H9 (cell line): ENCODE data around the gene RIT2. TPM values are rescaled to one million over a fixed set of nuclear protein-coding genes. Genes with fewer than 3 reads are reported as not detected.

Source experiments
- DNase-seq: peaks from one replicate; pipeline ENCODE4 v3.0.0-alpha.2; 2017
- H2AFZ ChIP-seq: one replicate; pipeline ENCODE4 v1.6.1; 2013; ENCODE audit warnings: mild to moderate bottlenecking, low read length, control low read depth, moderate library complexity
- H2AK5ac ChIP-seq: 2 replicates; pipeline ENCODE4 v1.6.1; 2013; ENCODE audit warnings: low read length, control low read depth, mixed read lengths; ENCODE audit not compliant: insufficient read length
- H2BK120ac ChIP-seq: one replicate; pipeline ENCODE4 v1.6.1; 2013; ENCODE audit warnings: low read depth, mild to moderate bottlenecking, low read length, control low read depth, inconsistent platforms; ENCODE audit not compliant: poor library complexity, severe bottlenecking
- H2BK12ac ChIP-seq: 2 replicates; pipeline ENCODE4 v1.6.1; 2013; ENCODE audit warnings: low read length, control low read depth, mixed read lengths, low read depth; ENCODE audit not compliant: insufficient read length
- H2BK15ac ChIP-seq: 2 replicates; pipeline ENCODE4 v1.6.1; 2013; ENCODE audit warnings: low read depth, low read length, control low read depth
- H2BK20ac ChIP-seq: one replicate; pipeline ENCODE4 v1.6.1; 2013; ENCODE audit warnings: low read depth, mild to moderate bottlenecking, low read length, control low read depth, inconsistent platforms; ENCODE audit not compliant: poor library complexity, severe bottlenecking
- H2BK5ac ChIP-seq: 2 replicates; pipeline ENCODE4 v1.6.1; 2013; ENCODE audit warnings: low read length, control low read depth, mixed read lengths; ENCODE audit not compliant: insufficient read length
- H3K14ac ChIP-seq: 2 replicates; pipeline ENCODE4 v1.6.1; 2013; ENCODE audit warnings: low read length, control low read depth; ENCODE audit not compliant: insufficient read depth
- H3K18ac ChIP-seq: 2 replicates; pipeline ENCODE4 v1.6.1; 2013; ENCODE audit warnings: low read depth, mild to moderate bottlenecking, mixed read lengths, low read length, control low read depth; ENCODE audit not compliant: insufficient read length
- H3K23ac ChIP-seq: 2 replicates; pipeline ENCODE4 v1.6.1; 2013; ENCODE audit warnings: low read length, control low read depth, mixed read lengths, low read depth; ENCODE audit not compliant: insufficient read length
- H3K23me2 ChIP-seq: 2 replicates; pipeline ENCODE4 v1.6.1; 2013; ENCODE audit warnings: low read depth, mild to moderate bottlenecking, mixed read lengths, low read length, control low read depth; ENCODE audit not compliant: insufficient read length, poor library complexity, severe bottlenecking
- H3K27ac ChIP-seq: 2 replicates; pipeline ENCODE4 v1.5.1; 2013; ENCODE audit warnings: low read length, control low read depth, mixed read lengths, low read depth; ENCODE audit not compliant: insufficient read length
- H3K27me3 ChIP-seq: 2 replicates; pipeline ENCODE4 v1.6.1; 2013; ENCODE audit warnings: low read length, control low read depth, inconsistent platforms; ENCODE audit not compliant: insufficient read depth
- H3K4ac ChIP-seq: 2 replicates; pipeline ENCODE4 v1.6.1; 2013; ENCODE audit warnings: low read depth, mild to moderate bottlenecking, control low read depth, inconsistent platforms, low read length, moderate library complexity
- H3K4me1 ChIP-seq: 2 replicates; pipeline ENCODE4 v1.6.1; 2013; ENCODE audit warnings: low read length, control low read depth, inconsistent platforms; ENCODE audit not compliant: insufficient read depth
- H3K4me2 ChIP-seq: 2 replicates; pipeline ENCODE4 v1.6.1; 2013; ENCODE audit warnings: low read length, control low read depth, mixed read lengths; ENCODE audit not compliant: insufficient read length, insufficient read depth
- H3K56ac ChIP-seq: 2 replicates; pipeline ENCODE4 v1.6.1; 2013; ENCODE audit warnings: low read depth, mild to moderate bottlenecking, mixed read lengths, low read length, control low read depth; ENCODE audit not compliant: insufficient read length
- H3K79me1 ChIP-seq: 2 replicates; pipeline ENCODE4 v1.6.1; 2013; ENCODE audit warnings: low read depth, mild to moderate bottlenecking, moderate library complexity, low read length, control low read depth, inconsistent platforms; ENCODE audit not compliant: insufficient read depth, poor library complexity, severe bottlenecking
- H3K79me2 ChIP-seq: 2 replicates; pipeline ENCODE4 v1.6.1; 2013; ENCODE audit warnings: low read length, control low read depth, inconsistent platforms; ENCODE audit not compliant: insufficient read depth
- H3K9ac ChIP-seq: 2 replicates; pipeline ENCODE4 v1.6.1; 2013; ENCODE audit warnings: low read length, control low read depth, mixed read lengths; ENCODE audit not compliant: insufficient read length; ENCODE audit errors: extremely low read depth
- H3K9me3 ChIP-seq: one replicate; pipeline ENCODE4 v1.6.1; 2013; ENCODE audit warnings: low read depth, low read length, inconsistent platforms; ENCODE audit not compliant: control insufficient read depth
- H3T11ph ChIP-seq: one replicate; pipeline ENCODE4 v1.6.1; 2013; ENCODE audit warnings: mild to moderate bottlenecking, low read length, control low read depth, inconsistent platforms
- H4K20me1 ChIP-seq: one replicate; pipeline ENCODE4 v1.6.1; 2013; ENCODE audit not compliant: control insufficient read depth, insufficient read length, insufficient read depth
- H4K5ac ChIP-seq: 2 replicates; pipeline ENCODE4 v1.6.1; 2013; ENCODE audit warnings: low read depth, mild to moderate bottlenecking, mixed read lengths, low read length, control low read depth; ENCODE audit not compliant: insufficient read length
- H4K8ac ChIP-seq: replicated peaks from 2 replicates; pipeline ENCODE4 v1.6.1; 2013; ENCODE audit warnings: low read length, control low read depth, mixed read lengths, low read depth; ENCODE audit not compliant: insufficient read length
- H4K91ac ChIP-seq: 2 replicates; pipeline ENCODE4 v1.6.1; 2013; ENCODE audit warnings: low read depth, mild to moderate bottlenecking, moderate library complexity, mixed read lengths, low read length, control low read depth; ENCODE audit not compliant: insufficient read length
- H3K27ac Mint-ChIP-seq, 3 experiments: 2 replicates in 2 of 3; 3 replicates in 1 of 3; pipeline ENCODE4 v1.8.0; 2020 to 2021; ENCODE audit warnings: mixed read lengths in 3 of 3, mild to moderate bottlenecking in 1 of 3, moderate library complexity in 1 of 3
- H3K27me3 Mint-ChIP-seq: 2 replicates; pipeline ENCODE4 v1.8.0; 2021; ENCODE audit warnings: low read depth, mild to moderate bottlenecking, moderate library complexity, mixed read lengths
- H3K36me3 Mint-ChIP-seq, 3 experiments: 2 replicates in 2 of 3; 3 replicates in 1 of 3; pipeline ENCODE4 v1.8.0; 2020 to 2021; ENCODE audit warnings: low read depth in 3 of 3, mixed read lengths in 3 of 3; ENCODE audit not compliant: insufficient read depth in 1 of 3
- H3K4me1 Mint-ChIP-seq, 2 experiments: 2 replicates each; pipeline ENCODE4 v1.8.0; 2020; ENCODE audit warnings: mixed read lengths in 2 of 2
- H3K4me3 Mint-ChIP-seq, 2 experiments: 2 replicates in 1 of 2; 3 replicates in 1 of 2; pipeline ENCODE4 v1.8.0; 2020 to 2021; ENCODE audit warnings: mild to moderate bottlenecking in 2 of 2, mixed read lengths in 2 of 2, moderate library complexity in 1 of 2
- H3K9me3 Mint-ChIP-seq, 2 experiments: 2 replicates in 1 of 2; 3 replicates in 1 of 2; pipeline ENCODE4 v1.8.0; 2020; ENCODE audit warnings: mild to moderate bottlenecking in 2 of 2, mixed read lengths in 2 of 2, moderate library complexity in 1 of 2
- CTCF ChIP-seq: fragments of 200-600 bp; sonication (generic); conservative IDR thresholded peaks from 3 replicates; pipeline ENCODE4 v1.8.0; 2021; ENCODE audit warnings: antibody characterized with exemption, mild to moderate bottlenecking
- WGBS: extraction: QIAGEN DNeasy Blood & Tissue Kit; methylation state at CpG from one replicate; pipeline ENCODE4 v1.1.7; 2013; ENCODE audit warnings: missing lambda C conversion rate, low lambda C conversion rate, mixed read lengths; ENCODE audit not compliant: insufficient read length; ENCODE audit errors: extremely low coverage; 5-methylcytosine and 5-hydroxymethylcytosine counted together
- total RNA-seq: library from RNA; stranded (reverse); gene quantifications from 2 replicates; pipeline ENCODE4 v1.2.1, GENCODE V29; 2021

The RIT2 gene
- total RNA-seq, 1 experiment from 2014 or later: 1.2 TPM

- H4K5ac ChIP-seq: no peak overlapping the region
- H3K4me2 ChIP-seq: no peak overlapping the region
- no peaks in the 10 kb centered on the region for H3K4me1 ChIP-seq
- no peak overlapping the region for H3K4ac ChIP-seq
- H3K23ac ChIP-seq: no peak overlapping the region
- no peak overlapping the region for H3K14ac ChIP-seq
- no peak for DNase-seq
- no peaks in the 10 kb centered on the region for H3K79me1 ChIP-seq
- H4K8ac ChIP-seq: no peak overlapping the region
- peaks cover under 1 to 1% of the 10 kb centered on the region in 2 experiments; a peak in 2 of 4 replicates for H3K4me1 Mint-ChIP-seq
- H3K79me2 ChIP-seq: no peaks in the 10 kb centered on the region
- no peak overlapping the region for H2BK15ac ChIP-seq
- H2BK120ac ChIP-seq: no peak overlapping the region
- H2BK20ac ChIP-seq: no peak overlapping the region
- no peak overlapping the region for H2AFZ ChIP-seq
- no peaks in the 10 kb centered on the region for H3K27me3 ChIP-seq
- H2BK12ac ChIP-seq: no peak overlapping the region
- H3K9me3 ChIP-seq: no peaks in the 10 kb centered on the region
- no peak overlapping the region for H3K27ac ChIP-seq
- no peak overlapping the region for H3K9ac ChIP-seq
- H3T11ph ChIP-seq: no peak overlapping the region
- no peaks in the 10 kb centered on the region for H3K9me3 Mint-ChIP-seq
- no peak overlapping the region for H2BK5ac ChIP-seq
- no CpG with 5 or more reads among the region's 1 CpG for WGBS
- H3K23me2 ChIP-seq: no peaks in the 10 kb centered on the region
- no peak overlapping the region for H3K27ac Mint-ChIP-seq
- H4K20me1 ChIP-seq: no peaks in the 10 kb centered on the region
- no peak overlapping the region for H2AK5ac ChIP-seq
- no peak overlapping the region for H3K4me3 Mint-ChIP-seq
- no peak for TF ChIP-seq CTCF
- H4K91ac ChIP-seq: no peak overlapping the region
- H3K27me3 Mint-ChIP-seq: no peaks in the 10 kb centered on the region
- peaks cover 0 to under 1% (median 0%) of the 10 kb centered on the region in 3 experiments; a peak in 1 of 7 replicates for H3K36me3 Mint-ChIP-seq
- no peak overlapping the region for H3K56ac ChIP-seq
- no peak overlapping the region for H3K18ac ChIP-seq
These were observed 355.2 kb downstream of the RIT2 start for GRCh38 chr18:42760290-42760689.
